GM19238 (cell line): ENCODE results near the gene ATXN1.
A peak's percentile ranks its signal among the peaks of the same experiment; 100 is the strongest.

Experiments
- DNase-seq: peaks from one replicate; pipeline ENCODE4 v3.0.0; 2011; ENCODE audit warnings: low spot score; ENCODE audit not compliant: insufficient read length

Gene ATXN1

DNA sequence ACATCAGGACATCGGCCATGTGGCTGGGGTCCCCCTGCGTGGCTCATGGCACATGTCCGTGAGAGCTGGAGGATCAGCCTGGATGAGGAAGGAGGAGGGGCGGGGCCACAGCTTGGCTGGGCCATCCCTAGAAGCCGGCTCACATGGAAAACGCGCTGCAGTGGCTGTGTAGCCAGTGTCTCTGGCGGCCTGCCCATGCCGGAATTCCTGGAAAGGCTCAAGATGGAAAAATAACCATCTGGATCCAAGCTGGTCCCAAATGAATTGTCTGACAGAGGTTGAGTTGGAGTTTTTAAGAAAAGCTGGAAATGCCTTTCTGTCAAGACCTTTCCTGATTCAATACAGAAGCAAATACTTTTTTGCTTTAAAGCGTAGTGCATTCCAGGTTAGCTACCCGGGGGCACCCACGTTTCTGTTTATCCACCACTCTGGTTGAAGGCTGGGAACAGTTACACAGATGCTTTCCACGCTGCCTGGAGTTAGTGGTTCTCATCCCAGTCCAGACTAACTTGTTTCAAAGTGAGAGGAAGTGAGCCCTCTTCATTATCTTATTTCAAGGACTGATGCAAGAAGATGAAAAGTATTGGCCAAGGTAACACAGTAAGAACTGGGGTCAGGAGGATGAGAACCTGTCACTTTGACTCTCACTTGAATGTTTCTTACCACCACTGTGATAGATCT lies 423.8 kb downstream of the ATXN1 start:
- no peak for DNase-seq

DNA sequence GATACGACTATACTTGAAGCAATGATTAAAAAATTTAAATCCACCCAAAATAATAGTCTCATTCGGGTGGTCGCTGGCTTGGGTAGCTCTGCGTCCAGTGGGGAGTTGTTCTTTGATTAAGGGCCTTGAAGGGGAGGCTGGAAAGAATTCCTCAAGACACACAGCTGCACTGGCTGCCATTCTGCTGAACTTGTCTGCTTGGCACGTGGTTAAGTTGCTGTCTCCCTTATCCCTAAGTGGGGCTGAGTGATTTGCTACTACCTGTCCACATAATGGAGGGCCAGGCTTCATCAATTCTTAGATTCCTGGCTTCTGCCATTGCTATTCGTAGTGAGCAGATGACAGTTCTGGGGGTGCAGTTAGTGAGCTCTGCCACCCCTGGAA lies 424.4 kb downstream of the ATXN1 start:
- no peak for DNase-seq

DNA sequence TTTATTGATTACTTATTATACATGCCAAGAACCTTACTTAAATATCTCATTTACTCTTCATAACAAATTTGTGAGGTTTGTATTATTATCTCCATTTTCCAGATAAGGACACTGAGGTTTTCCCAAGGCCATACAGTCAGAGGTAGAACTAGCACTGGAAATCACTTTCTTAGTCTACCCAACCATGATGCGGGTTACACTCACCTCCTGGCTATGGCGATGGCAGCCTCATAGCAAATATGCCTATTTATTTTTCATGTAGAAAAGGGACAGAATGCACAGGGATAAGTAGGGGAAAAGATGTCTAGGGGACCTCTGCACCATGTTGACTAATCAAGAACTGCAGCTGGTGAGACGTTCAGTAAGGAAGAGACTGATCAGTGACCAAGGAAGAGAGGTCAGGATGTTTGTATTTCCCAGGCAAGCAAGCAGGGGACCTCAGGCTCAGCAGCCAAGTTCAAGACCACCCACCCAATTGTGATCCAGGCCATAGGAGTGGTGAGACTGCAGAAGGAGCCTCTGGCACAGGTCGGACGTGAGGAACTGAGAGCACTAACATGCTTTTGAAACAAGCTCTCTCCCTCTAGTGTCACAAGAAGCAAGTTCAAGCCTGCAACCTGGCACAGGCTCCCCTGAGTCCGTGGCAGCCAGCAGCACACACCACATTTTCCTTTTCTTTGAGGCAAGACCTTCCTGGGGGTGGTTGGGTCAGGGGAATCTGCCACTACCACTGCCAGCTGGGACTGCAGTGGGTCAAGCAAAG lies 425.0 kb downstream of the ATXN1 start:
- no peak for DNase-seq

DNA sequence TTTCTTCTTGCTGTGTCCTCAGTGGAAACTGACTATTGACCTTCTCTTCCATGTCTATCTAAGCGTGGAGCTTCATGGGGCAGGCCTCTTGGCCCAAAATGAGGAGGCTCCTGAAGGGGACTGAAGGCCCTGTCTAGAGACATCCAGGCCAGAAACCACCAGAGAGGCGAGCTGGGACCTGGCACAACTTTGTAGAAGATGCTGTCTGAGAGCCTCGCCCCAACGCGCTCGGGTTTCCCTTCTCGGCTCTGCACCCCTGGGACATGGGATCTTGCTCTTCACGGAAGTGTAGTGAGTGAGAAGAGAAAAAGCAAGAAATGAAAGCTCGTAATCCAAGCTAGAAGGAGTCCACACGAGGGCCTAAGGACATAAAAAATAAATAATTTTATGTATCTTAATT lies 426.1 kb downstream of the ATXN1 start:
- no peak for DNase-seq

DNA sequence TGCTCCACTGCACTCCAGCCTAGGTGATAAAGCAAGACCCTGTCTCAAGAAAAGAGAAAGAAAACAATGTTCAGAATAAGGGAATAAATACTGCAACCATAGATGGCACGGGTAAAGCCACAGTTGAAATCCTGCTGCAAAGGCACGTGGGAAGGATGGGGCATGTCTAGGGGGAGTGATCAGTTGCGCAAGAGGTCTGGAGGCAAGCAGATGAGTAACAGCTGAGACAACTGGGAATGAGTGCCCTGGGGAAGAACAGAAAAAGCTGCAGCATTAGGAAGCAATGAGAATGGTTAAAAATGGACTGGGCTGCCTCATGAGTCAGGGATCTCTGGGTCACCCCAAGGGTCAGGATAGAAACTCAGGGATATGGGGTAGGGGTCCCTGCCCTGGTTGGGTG lies 426.6 kb downstream of the ATXN1 start:
- no peak for DNase-seq

DNA sequence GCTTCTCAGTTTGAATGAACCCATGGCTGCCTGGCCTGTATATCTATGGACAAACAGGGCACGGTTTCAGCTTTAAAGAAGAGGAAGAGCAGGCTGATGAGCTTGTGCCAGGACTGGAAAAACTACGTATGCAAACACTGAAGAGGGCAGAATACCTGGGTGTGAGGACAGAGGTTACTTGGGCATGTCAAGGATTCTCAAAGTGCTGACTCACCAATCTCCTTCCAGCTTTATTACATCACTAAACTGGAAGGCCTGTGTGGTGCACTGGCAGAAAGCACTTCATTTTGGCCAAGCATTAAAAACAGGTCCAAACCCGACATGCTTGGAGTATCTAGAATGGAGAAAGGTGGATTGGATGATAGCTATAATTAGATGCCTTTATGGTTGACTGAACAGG lies 427.7 kb downstream of the ATXN1 start:
- no peak for DNase-seq

DNA sequence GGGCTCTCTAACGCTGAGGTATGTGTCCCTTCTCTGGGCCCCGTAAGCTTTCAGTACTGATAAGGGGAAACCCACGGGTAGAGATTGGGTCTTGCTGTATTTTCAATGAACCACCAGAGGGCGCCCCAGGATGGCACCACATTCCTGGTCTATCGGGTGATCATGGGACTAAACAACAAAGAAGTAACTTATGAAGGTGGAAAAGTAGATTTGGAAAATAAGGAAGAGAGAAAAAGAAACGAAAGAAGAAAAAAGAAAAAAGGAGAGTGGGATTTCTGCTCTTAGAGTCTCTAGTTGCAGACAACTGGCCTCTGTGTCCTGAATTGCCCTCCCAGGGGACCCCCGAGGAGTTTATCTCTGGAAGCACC lies 429.1 kb downstream of the ATXN1 start:
- peak; percentile 69 for DNase-seq

DNA sequence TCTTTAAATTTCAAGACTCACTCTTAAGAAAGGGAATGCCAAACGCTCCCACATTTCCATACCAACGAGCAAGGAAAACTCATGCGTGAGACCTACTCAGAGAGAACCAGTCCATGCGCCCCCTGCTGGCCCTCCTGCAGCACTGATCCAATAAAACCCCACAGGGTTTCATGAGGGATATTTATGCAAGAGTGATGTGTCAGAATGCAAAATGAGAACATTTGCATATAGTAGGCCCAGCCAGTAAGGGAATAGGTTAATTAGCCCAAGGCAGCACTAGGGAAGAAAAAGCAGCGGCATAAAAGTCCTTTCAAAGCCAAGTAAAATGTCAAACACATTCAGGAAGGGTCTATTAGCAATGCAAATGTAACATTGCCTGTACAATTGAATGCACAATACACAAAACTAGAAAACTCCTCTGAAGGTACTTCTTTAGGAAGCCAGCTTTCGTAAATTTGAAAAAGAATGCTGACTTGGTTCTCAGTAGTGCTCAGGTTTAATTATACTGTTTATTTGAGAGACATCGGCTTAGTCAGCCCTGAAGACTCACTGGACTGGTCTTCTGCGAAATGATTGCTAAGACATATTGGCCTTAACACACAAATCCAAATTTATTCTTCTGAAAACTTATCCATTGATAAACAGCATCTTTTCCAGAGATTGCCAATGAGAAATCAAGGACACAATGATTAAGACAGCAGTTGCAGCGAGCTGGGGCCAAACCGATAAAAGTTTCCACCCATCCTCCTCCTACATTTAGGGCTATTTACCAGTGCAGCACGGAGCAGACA lies 429.7 kb downstream of the ATXN1 start:
- peak; percentile 59 for DNase-seq

DNA sequence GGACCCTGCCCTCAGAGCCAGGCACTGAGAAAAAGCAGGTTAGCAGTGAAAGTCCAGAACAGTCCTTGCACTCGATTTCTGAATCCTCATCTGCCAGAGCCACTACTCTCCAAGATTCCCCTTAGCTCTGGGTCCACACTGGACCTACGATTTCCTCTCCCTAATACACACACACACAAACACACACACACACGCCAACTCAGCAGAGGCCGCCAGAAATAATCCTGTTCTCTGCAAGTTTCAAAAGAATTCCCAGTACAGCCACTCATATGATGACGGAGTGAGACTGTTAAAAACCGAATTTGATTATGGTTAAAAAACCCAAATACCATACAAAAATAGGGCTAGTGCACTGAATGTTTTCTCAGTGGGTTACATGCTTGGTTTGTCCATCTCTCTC lies 432.0 kb downstream of the ATXN1 start:
- no peak for DNase-seq

DNA sequence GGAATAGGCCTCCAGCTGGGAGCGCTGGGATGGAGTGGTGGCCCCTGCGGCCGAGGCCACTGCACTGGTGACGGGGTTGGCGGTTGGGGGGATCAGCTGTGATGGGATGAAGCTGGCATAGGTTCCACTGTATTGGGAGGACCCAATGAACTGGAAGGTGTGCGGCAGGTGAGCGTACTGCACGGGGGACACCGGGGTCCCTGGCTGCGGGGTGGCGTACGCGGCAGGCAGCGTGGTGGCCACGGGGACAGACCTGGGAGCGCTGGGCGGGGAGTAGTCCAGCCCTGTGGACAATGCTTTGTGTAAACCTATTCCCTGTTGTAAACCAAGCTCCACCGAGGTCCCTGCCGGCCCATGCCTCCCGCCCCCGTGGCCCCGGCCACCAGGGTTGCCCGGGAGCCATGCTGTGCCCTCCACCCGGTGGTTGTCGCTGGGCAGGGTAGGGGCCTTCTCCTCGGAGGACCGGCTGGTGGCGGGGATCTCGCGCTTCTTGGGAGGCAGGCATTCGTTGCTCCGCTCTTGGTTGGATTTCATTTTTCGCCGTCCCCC lies 433.4 kb downstream of the ATXN1 start:
- DNase-seq: no peak

DNA sequence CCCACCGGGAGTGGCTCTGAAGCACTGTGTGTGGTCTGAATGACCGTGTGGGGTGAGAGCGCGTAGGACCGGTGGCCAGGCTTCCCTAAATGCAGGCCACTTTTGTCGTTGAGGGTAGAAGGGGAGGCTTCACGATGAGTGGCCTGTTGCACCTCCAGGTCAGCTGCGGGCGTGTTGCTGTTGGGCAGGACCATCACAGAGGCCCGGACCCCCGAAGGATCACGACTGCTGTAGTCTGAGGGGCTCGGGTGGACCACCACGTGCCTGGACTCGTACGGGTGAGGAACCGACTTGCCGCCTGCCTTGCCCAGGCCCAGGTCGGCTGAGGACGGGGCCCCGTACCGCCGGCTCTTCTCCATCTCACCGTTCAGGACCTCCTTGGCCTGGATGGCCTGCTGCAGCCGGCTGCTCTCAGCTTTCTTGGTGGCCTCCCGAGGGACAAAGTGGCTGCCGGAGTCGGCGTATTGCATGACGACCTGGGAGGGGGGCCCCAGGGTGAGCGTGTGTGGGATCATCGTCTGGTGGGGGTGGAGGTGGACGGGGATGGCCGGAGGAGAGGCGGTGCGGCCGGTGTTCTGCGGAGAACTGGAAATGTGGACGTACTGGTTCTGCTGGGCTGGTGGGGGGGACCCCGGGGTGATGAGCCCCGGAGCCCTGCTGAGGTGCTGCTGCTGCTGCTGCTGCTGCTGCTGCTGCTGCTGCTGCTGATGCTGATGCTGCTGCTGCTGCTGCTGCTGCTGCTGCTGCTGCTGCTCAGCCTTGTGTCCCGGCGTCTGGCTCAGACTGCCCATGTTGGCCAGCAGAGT lies 434.1 kb downstream of the ATXN1 start:
- no peak for DNase-seq

DNA sequence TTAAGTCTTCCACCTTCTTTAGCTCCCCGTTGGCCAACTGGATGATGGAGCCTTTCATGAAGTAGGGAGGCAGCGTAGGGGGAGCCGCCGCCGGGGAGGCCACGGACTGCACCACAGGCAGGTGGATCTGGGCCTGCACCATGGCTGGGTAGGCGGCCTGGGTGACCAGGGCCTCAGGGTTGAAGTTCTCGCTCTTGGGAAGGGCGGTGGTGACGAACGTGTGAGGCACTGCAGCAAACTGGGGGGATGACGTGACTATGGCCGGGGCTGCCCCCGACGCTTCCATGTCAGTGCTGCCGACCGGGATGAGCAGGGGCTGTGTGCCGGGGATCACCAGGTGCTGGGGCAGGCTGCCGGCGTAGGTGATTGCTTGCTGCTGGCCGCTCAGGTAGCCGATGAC lies 434.7 kb downstream of the ATXN1 start:
- no peak for DNase-seq

DNA sequence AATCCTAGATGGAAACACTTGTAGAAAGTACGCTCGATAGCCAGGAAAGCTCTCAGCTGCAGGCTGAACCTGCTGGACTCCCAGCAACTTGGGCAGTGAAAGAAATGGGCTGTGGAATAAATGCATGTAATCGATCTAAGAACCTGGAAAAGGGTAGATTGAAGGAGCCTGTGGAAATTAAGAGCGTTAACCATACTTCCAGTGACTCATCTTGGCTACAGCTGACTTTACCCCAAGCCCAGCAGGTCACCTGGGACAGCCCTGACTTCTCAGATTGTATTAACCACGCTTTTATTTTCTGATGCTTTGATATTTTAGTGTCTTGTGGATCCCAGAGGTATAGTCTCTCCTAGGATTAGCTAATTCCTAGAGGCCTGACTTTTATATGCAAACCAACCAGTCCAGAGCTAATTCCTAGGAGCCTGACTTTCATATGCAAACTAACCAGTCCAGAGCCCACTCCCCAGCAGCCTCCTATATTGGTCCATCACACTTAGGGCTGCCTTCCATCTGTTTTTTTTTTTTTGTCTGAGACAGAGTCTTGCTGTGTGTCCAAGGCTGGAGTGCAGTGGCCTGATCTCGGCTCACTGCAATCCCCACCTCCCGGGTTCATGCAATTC lies 436.5 kb downstream of the ATXN1 start:
- DNase-seq: no peak

DNA sequence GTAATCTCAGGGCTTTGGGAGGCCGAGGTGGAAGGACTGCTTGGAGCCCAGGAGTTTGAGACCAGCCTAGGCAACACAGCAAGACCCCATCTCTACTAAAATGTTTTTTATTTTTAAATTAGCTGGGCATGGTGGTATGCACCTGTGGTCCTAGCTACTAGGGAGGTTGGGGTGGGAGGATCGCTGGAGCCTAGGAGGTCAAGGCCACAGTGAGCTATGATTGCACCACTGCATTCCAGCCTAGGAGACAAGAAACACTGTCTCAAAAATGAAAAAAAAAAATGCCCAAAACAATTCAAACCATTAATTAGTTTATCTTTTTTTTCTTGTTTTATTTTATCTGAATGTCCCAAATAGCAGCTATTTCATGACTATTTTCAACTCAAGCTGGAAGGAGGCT lies 437.1 kb downstream of the ATXN1 start:
- DNase-seq: no peak

DNA sequence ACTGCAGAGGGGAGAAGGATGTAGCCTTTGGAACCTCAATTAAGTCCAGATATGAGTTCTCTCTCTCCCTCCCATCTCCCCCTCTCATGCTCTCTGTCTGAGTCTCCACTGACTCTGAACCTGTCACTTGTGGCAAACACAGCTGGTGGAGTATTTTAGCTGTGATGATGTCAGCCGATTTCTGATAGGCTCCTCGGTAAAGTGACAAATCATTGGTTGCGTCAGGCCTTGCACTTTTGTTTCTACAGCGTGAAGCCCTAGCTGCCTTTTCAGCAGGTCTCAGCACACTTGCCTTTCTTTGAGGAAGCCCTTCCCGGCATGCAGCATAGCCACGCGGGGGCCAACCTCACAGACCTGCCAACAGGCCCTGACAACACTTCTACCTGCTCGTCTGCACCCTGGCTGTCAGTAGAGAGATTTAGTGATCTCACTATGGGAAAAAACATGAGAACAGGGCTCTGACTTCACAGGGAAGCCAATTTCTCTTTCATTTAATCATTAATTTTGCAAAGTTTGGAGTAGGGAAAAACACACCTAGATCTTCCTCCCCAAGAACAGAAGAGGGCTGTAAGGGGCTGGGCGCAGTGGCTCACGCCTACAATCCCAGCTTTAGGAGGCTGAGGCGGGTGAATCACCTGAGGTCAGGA lies 438.5 kb downstream of the ATXN1 start:
- DNase-seq: peak; percentile 71

DNA sequence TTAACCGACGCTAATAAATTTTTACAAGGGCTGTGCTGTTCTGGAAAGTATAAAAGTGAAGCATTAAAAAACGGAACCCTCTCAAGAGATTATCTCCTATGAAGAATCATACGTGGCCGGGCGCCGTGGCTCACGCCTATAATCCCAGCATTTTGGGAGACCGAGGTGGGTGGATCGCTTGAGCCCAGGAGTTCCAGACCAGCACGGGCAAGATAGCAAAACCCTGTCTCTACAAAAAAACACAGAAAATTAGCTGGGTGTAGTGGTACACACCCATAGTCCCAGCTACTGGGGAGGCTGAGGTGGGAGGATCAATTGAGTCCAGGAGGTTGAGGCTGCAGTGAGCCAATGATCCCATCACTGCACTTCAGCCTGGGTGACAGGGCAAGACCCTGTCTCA lies 439.4 kb downstream of the ATXN1 start:
- no peak for DNase-seq

DNA sequence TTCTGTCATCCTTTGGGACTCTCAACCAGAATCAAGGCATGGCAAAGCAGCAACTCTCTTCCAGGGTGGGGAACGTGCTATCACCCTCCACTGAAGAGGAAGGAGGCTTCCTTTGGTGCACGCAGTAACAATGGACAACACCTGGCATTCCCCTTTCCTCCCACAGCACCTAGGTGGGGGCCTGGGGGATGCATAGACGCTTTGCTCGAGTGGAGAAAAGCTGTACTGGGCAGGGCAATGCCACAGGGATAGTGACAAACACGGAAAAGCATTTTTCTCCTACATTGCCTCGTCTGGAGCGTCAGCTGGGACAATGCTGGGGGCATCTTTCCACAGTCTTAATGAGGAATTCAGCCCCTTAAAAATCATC lies 439.9 kb downstream of the ATXN1 start:
- no peak for DNase-seq

DNA sequence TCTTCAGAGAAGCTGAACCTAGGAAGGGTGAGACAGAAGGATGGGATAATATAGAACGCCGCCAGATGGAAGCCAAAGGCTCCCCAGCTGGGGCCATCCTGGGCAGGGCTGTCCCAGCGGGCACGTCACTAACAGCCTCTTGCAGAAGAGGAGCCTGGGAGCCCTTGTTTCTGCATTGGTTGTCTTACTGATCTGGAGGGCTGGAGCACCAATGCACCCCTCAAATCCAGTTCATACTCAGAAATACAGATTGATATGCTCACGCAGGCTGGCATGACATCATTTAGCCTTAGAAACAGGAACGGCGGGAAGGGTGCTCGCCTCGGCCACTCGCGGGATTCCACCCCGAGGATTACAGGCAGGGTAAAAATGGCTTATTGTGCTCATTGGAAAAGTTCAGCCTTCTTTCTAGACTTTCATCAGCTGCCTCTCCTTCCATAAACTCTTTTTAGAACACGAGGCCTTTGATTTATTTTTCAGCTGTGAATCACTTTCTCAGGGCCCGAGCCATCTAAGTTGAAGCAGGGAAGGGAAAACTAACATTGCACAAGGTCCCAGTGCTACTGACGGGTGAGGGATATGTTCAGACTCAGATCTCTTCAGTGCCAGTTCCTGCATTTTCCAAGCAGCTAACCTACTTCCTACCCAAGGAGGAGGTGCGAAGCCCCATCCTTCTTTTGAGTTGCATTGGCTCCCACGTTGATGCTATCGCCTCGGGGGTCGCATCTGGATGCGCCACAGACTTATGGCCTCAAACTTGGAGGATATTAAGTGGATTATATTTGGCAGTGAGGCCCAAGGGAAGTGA lies 440.5 kb downstream of the ATXN1 start:
- DNase-seq: no peak

DNA sequence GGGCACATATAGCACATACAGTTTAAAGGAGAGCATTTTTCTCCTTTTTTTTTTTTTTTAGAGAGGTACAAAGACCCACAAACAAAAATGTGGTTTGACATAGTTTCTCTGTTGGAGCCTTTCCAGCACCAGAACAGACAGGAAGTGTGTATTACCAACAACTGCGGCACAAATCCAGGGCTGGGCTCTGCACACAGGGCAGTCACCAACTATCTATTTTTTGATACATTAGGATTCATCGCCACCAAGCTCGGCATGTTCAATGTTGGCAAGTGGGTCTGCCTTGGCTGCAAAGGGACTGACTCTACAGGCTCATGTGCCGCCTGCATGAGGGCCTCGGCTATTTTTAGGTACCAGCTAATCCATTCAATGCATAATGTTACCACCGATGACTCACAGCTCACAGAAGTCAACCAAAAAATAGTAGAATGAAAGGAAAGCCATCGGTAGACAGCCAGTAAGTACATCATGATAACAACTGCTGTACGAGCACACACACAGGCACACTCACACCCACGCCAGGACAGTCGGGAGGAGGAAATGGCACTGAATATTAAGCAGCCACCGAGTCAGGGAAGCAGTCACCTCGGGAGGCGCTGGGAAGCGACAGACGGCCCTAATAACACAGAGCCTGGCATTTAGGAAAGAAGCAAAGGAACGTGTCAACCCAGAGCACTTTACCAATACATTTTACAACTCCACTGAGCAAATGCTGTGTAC lies 441.3 kb downstream of the ATXN1 start:
- DNase-seq: no peak
